ENCODE results near the gene SEMA4D.

DNA sequence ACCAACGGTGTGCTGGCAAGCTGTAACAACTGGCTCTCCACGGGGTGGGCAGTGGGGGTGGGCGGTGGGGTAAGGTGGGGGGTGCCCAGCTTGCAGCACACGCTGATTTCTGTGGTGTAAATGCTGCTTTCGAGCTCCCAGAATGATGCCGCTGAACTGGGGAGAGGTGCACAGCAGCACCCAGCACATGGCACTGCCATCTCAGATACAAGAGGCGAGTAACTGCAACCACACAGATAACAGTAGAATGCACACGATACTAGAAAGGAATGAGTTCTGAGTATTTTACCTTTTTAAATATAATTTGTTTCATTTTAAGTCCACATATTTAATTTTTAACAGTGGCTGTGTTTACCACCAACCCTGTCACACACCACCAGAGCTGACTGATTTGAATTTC lies 87.9 kb downstream of the SEMA4D start:
- TF ChIP-seq POLR2AphosphoS5 (IDR thresholded peaks at IDR 0.05; ENCODE audit: low read depth, low read length) (no peak), TAF1 (IDR thresholded peaks at IDR 0.05; ENCODE audit: borderline replicate concordance, low read depth, low read length) (no peak)

Measured in GM12892 (cell line).